GM18526 (cell line): ENCODE data around the gene NBEAL2.

ENCODE experiments used
- POLR2A ChIP-seq: IDR thresholded peaks from 3 replicates; pipeline ENCODE4 v1.6.1; 2011; ENCODE audit not compliant: insufficient read length; ENCODE audit errors: extremely low read depth

NBEAL2 gene

GRCh38 chr3:46939578-46940445, 39.7 kb upstream of the NBEAL2 start:
- TF ChIP-seq POLR2A, result no peak

GRCh38 chr3:46942076-46942475, 37.4 kb upstream of the NBEAL2 start:
- no peak for TF ChIP-seq POLR2A

- TF ChIP-seq POLR2A, result no peak
These were observed 36.8 kb upstream of the NBEAL2 start for GRCh38 chr3:46942481-46943236.

- no peak for TF ChIP-seq POLR2A
These were observed 36.0 kb upstream of the NBEAL2 start for GRCh38 chr3:46943237-46944187.

- no peak for TF ChIP-seq POLR2A
These were observed 35.3 kb upstream of the NBEAL2 start for GRCh38 chr3:46944191-46944590.

- TF ChIP-seq POLR2A, result no peak
These were observed 33.0 kb upstream of the NBEAL2 start for GRCh38 chr3:46946416-46946815.

- TF ChIP-seq POLR2A, result no peak
These were observed 32.5 kb upstream of the NBEAL2 start for GRCh38 chr3:46946856-46947545.

- TF ChIP-seq POLR2A, result no peak
These were observed 31.9 kb upstream of the NBEAL2 start for GRCh38 chr3:46947546-46947901.

GRCh38 chr3:46947981-46948791, 31.3 kb upstream of the NBEAL2 start:
- no peak for TF ChIP-seq POLR2A

- TF ChIP-seq POLR2A, result no peak
These were observed 30.4 kb upstream of the NBEAL2 start for GRCh38 chr3:46948830-46949671.

- TF ChIP-seq POLR2A, result no peak
These were observed 29.3 kb upstream of the NBEAL2 start for GRCh38 chr3:46950177-46950576.

GRCh38 chr3:46950650-46951241, 28.7 kb upstream of the NBEAL2 start:
- no peak for TF ChIP-seq POLR2A

GRCh38 chr3:46952813-46953212, 26.7 kb upstream of the NBEAL2 start:
- TF ChIP-seq POLR2A, result no peak
